HepG2 (cell line): ENCODE measurements around the gene COA3. TPM values are rescaled to one million over a fixed set of nuclear protein-coding genes. Genes with fewer than 3 reads are reported as not detected.

Experiments used
- ATAD3A ChIP-seq: sonication (generic); formaldehyde crosslinking; IDR thresholded peaks from 2 replicates; pipeline ENCODE4 v1.4.0; 2020; ENCODE audit warnings: missing genetic modification reagents
- ATF7-NPFF ChIP-seq: sonication (generic); formaldehyde crosslinking; IDR thresholded peaks from 2 replicates; pipeline ENCODE4 v1.8.1; 2023; ENCODE audit warnings: mild to moderate bottlenecking, low read depth, missing genetic modification reagents, moderate library complexity
- CBFB ChIP-seq: sonication (generic); formaldehyde crosslinking; IDR thresholded peaks from 2 replicates; pipeline ENCODE4 v1.4.0; 2020; ENCODE audit warnings: missing genetic modification reagents
- CBX2 ChIP-seq, 2 experiments: fragments of 200-600 bp in 1 of 2; sonication (generic); formaldehyde crosslinking in 1 of 2; IDR thresholded peaks; 2 replicates each; pipeline versions ENCODE4 v1.7.0 to v1.8.1; 2018 to 2022; ENCODE audit warnings: low read depth in 2 of 2, low read length in 1 of 2, mild to moderate bottlenecking in 1 of 2, missing genetic modification reagents in 1 of 2
- E2F2 ChIP-seq: sonication (generic); formaldehyde crosslinking; IDR thresholded peaks from 2 replicates; pipeline ENCODE4 v1.4.0; 2020; ENCODE audit warnings: missing genetic modification reagents, borderline replicate concordance
- GATAD2A ChIP-seq: IDR thresholded peaks from 2 replicates; pipeline ENCODE4 v1.6.1; 2016
- HCFC1 ChIP-seq: fragments of 150-350 bp; IDR thresholded peaks from 2 replicates; pipeline ENCODE4 v1.6.1; 2014; ENCODE audit warnings: low read depth, low read length
- MAFG ChIP-seq: sonication (generic); formaldehyde crosslinking; IDR thresholded peaks from 2 replicates; pipeline ENCODE4 v1.5.1; 2020; ENCODE audit warnings: mild to moderate bottlenecking, missing genetic modification reagents
- MED13 ChIP-seq: sonication (generic); formaldehyde crosslinking; IDR thresholded peaks from 2 replicates; pipeline ENCODE4 v1.5.0; 2020; ENCODE audit warnings: missing genetic modification reagents
- NFIB ChIP-seq: sonication (generic); formaldehyde crosslinking; IDR thresholded peaks from 2 replicates; pipeline ENCODE4 v1.9.0; 2021; ENCODE audit warnings: missing genetic modification reagents, mild to moderate bottlenecking, borderline replicate concordance
- PAX8 ChIP-seq: sonication (generic); formaldehyde crosslinking; IDR thresholded peaks from 2 replicates; pipeline ENCODE4 v1.8.0; 2022; ENCODE audit warnings: mild to moderate bottlenecking, missing genetic modification reagents, borderline replicate concordance
- STAG1 ChIP-seq: sonication (generic); formaldehyde crosslinking; IDR thresholded peaks from 2 replicates; pipeline ENCODE4 v1.4.0; 2020; ENCODE audit warnings: missing genetic modification reagents
- ZNF205 ChIP-seq: IDR thresholded peaks from 2 replicates; pipeline ENCODE4 v1.6.1; 2018; ENCODE audit warnings: missing biosample characterization, missing genetic modification reagents
- ZNF260 ChIP-seq: sonication (generic); formaldehyde crosslinking; IDR thresholded peaks from 2 replicates; pipeline ENCODE4 v1.4.0; 2020; ENCODE audit warnings: missing genetic modification reagents, low read depth, mild to moderate bottlenecking, borderline replicate concordance
- ZNF274 ChIP-seq: sonication (generic); formaldehyde crosslinking; IDR thresholded peaks from 2 replicates; pipeline ENCODE4 v1.5.1; 2020; ENCODE audit warnings: mild to moderate bottlenecking, missing genetic modification reagents
- ZNF3 ChIP-seq: IDR thresholded peaks from 2 replicates; pipeline ENCODE4 v1.7.0; 2017; ENCODE audit warnings: inconsistent platforms
- ZNF382 ChIP-seq: sonication (generic); formaldehyde crosslinking; IDR thresholded peaks from 2 replicates; pipeline ENCODE4 v1.5.0; 2020; ENCODE audit warnings: missing genetic modification reagents, mild to moderate bottlenecking, borderline replicate concordance
- ZNF564 ChIP-seq: sonication (generic); formaldehyde crosslinking; IDR thresholded peaks from 2 replicates; pipeline ENCODE4 v1.8.1; 2023; ENCODE audit warnings: mild to moderate bottlenecking, missing genetic modification reagents
- ZNF570 ChIP-seq: sonication (generic); formaldehyde crosslinking; IDR thresholded peaks from 2 replicates; pipeline ENCODE4 v1.4.0; 2020; ENCODE audit warnings: mild to moderate bottlenecking, missing genetic modification reagents, borderline replicate concordance
- ZNF607 ChIP-seq: sonication (generic); formaldehyde crosslinking; IDR thresholded peaks from 2 replicates; pipeline ENCODE4 v1.5.1; 2020; ENCODE audit warnings: missing genetic modification reagents, mild to moderate bottlenecking, borderline replicate concordance
- ZNF773 ChIP-seq: sonication (generic); formaldehyde crosslinking; IDR thresholded peaks from 2 replicates; pipeline ENCODE4 v1.4.0; 2020; ENCODE audit warnings: missing genetic modification reagents, borderline replicate concordance
- ZNF781 ChIP-seq: sonication (generic); formaldehyde crosslinking; IDR thresholded peaks from 2 replicates; pipeline ENCODE4 v1.5.1; 2020; ENCODE audit warnings: borderline replicate concordance, mild to moderate bottlenecking, missing genetic modification reagents; ENCODE audit errors: not compliant biosample characterization
- ZSCAN30 ChIP-seq: sonication (generic); formaldehyde crosslinking; IDR thresholded peaks from 2 replicates; pipeline ENCODE4 v1.5.0; 2020; ENCODE audit warnings: mild to moderate bottlenecking, missing genetic modification reagents
- polyA plus RNA-seq, 8 experiments: library from polyadenylated mRNA; depleted of rRNA in 3 of 8; stranded (reverse) in 7 of 8; unstranded in 1 of 8; fragments of >200 nt; fragmentation: Illumina TruSeq in 4 of 8; extraction: Trizol in 4 of 8; gene quantifications; 2 replicates each; pipeline versions ENCODE4 v1.2.1 to v1.2.3, GENCODE V29; 2011 to 2016; ENCODE audit warnings: low read depth in 4 of 8, missing spikeins in 1 of 8, mixed read lengths in 1 of 8; ENCODE audit not compliant: insufficient read depth in 1 of 8
- total RNA-seq, 5 experiments: library from RNA; depleted of rRNA; stranded (reverse); fragments of >200 nt; fragmentation: Illumina TruSeq; extraction: Trizol; gene quantifications; 2 replicates each; pipeline ENCODE4 v1.2.3, GENCODE V29; 2016; ENCODE audit warnings: low read depth in 1 of 5
- TF ChIP-seq, protein P1 (sequence below): IDR thresholded peaks from 2 replicates; pipeline ENCODE4 v1.6.1; 2018; ENCODE audit warnings: missing genetic modification reagents, mild to moderate bottlenecking, missing compliant biosample characterization
- TF ChIP-seq, protein P2 (sequence below), 2 experiments: fragments of 450-650 bp in 1 of 2; sonication (generic) in 1 of 2; formaldehyde crosslinking; IDR thresholded peaks; 2 replicates each; pipeline versions ENCODE4 v1.5.0 to v1.8.0; 2020 to 2022; ENCODE audit warnings: mild to moderate bottlenecking in 1 of 2, missing genetic modification reagents in 1 of 2
- TF ChIP-seq, protein P3 (sequence below): sonication (generic); formaldehyde crosslinking; IDR thresholded peaks from 2 replicates; pipeline ENCODE4 v1.5.1; 2020; ENCODE audit warnings: missing genetic modification reagents, mild to moderate bottlenecking, borderline replicate concordance

COA3 gene
- total and polyA plus RNA-seq, 2 of the 13 experiments (the other 11 are each of a cell fraction or from before 2014, with no cell fraction given), result 133 to 202 TPM

DNA sequence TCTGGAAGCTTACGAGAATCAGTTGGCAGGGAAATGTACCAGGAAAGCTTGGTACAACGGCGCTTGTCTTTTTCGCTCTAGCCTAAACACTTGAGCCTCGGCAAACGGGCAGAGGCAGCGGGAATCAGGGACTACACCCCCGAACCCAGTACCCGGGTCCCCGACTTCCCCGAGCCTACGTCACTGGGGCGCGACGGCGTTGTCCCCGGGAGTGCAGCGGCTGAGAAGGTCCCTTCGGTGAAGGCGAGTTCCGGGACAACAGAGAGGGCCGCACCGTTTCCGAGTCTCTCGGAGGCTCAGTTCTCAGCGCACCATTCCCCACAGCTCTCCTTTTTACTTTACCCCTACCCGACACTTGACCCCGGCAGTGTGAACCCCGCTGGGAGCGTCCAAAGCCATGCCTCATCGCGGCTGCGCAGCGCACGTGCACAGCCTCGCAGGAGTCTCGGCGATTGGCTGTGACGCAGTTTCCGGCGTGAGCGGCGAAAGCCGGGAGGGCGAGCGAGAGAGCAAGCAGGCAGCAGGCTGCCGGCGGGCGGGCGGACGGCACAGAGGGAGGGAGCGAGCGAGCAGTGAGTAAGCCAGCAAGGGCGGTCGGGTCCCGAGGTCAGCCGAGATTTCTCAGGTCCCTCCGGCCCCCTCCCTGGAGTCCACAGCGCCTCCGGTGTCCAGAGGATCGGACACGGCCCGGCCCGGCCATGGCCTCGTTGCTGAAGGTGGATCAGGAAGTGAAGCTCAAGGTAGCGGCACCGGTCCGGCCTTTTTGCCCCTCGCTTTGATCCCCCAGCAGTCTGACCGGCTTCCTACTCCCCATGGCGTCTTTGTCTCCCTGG lies 34.6 kb upstream of the COA3 start, which contains the start of gene PSME3 (continued):
- no peak; the same call in none of the 2 replicates for TF ChIP-seq MED13
- peak; percentile 85; the same call in 1 of the 2 replicates for TF ChIP-seq PAX8 (CRISPR knock-in tag)
- no peak; the same call in none of the 2 replicates for TF ChIP-seq ATF7-NPFF (CRISPR knock-in tag)
- TF ChIP-seq ZNF274 (CRISPR knock-in tag), result peak; percentile 96
- TF ChIP-seq ZNF260 (CRISPR knock-in tag), result no peak
- TF ChIP-seq, protein P1, sequence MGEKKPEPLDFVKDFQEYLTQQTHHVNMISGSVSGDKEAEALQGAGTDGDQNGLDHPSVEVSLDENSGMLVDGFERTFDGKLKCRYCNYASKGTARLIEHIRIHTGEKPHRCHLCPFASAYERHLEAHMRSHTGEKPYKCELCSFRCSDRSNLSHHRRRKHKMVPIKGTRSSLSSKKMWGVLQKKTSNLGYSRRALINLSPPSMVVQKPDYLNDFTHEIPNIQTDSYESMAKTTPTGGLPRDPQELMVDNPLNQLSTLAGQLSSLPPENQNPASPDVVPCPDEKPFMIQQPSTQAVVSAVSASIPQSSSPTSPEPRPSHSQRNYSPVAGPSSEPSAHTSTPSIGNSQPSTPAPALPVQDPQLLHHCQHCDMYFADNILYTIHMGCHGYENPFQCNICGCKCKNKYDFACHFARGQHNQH, result peak; percentile 97
- no peak; the same call in 1 of the 2 replicates for TF ChIP-seq ZNF564 (CRISPR knock-in tag)
- TF ChIP-seq CBFB, result 0 out of 2 replicates have a peak, but pooled peaks have one; percentile 78
- no peak for TF ChIP-seq CBX2 (IDR thresholded peaks at IDR 0.05; ENCODE audit: low read depth, low read length)
- no peak for TF ChIP-seq CBX2 (CRISPR knock-in tag; IDR thresholded peaks at IDR 0.05; ENCODE audit: low read depth)
- TF ChIP-seq, protein P2, sequence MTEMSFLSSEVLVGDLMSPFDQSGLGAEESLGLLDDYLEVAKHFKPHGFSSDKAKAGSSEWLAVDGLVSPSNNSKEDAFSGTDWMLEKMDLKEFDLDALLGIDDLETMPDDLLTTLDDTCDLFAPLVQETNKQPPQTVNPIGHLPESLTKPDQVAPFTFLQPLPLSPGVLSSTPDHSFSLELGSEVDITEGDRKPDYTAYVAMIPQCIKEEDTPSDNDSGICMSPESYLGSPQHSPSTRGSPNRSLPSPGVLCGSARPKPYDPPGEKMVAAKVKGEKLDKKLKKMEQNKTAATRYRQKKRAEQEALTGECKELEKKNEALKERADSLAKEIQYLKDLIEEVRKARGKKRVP (CRISPR knock-in tag; IDR thresholded peaks at IDR 0.05), result no peak
- TF ChIP-seq ZNF781 (CRISPR knock-in tag), result peak; percentile 90
- TF ChIP-seq HCFC1, result peak; percentile 63
- no peak; the same call in 1 of the 2 replicates for TF ChIP-seq ATAD3A (CRISPR knock-in tag)
- TF ChIP-seq, protein P3, sequence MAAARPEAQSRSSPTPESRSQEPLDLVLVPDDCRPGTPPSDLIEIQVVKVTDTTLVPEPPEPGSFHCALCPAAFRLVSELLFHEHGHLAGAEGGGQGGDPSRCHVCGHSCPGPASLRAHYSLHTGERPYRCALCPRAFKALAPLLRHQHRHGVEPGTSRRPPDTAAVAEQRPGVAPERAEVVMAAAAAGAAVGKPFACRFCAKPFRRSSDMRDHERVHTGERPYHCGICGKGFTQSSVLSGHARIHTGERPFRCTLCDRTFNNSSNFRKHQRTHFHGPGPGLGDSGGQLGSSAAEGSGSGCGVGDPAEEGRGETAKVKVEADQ, result peak; percentile 68; the same call in 1 of the 2 replicates
- TF ChIP-seq GATAD2A (CRISPR knock-in tag), result peak; percentile 66; the same call in 1 of the 2 replicates
- TF ChIP-seq NFIB (CRISPR knock-in tag), result no peak
- no peak for TF ChIP-seq MAFG (CRISPR knock-in tag)
- TF ChIP-seq ZNF205, result peak; percentile 94
- TF ChIP-seq STAG1, result peak; percentile 20
- peak; percentile 48; the same call in 1 of the 2 replicates for TF ChIP-seq ZNF3 (CRISPR knock-in tag)
- TF ChIP-seq ZSCAN30 (CRISPR knock-in tag), result 0 out of 2 replicates have a peak, but pooled peaks have one; percentile 34
- TF ChIP-seq ZNF607, result peak; percentile 94
- peak; percentile 34; the same call in 1 of the 2 replicates for TF ChIP-seq E2F2
- peak; percentile 24; the same call in 1 of the 2 replicates for TF ChIP-seq ZNF773 (CRISPR knock-in tag)
- 0 out of 2 replicates have a peak, but pooled peaks have one; percentile 68 for TF ChIP-seq ZNF570 (CRISPR knock-in tag)
- TF ChIP-seq ZNF382 (CRISPR knock-in tag), result no peak
